NCI-H2196 (cell line): ENCODE measurements around the gene LSS.
"Not testable (repeated sequence)": the region's sequence is repeated elsewhere in the genome, so short reads cannot be mapped to it uniquely, and the experiment has no call there.

Experiments used
- DNase-seq: peaks from one replicate; lab custom pipeline; 2025; ENCODE audit not compliant: unreplicated experiment; lab: John Stamatoyannopoulos, UW

LSS gene

GRCh38 chr21:46246345-46246744 lies 17.8 kb upstream of the LSS start:
- no peak for DNase-seq

DNA sequence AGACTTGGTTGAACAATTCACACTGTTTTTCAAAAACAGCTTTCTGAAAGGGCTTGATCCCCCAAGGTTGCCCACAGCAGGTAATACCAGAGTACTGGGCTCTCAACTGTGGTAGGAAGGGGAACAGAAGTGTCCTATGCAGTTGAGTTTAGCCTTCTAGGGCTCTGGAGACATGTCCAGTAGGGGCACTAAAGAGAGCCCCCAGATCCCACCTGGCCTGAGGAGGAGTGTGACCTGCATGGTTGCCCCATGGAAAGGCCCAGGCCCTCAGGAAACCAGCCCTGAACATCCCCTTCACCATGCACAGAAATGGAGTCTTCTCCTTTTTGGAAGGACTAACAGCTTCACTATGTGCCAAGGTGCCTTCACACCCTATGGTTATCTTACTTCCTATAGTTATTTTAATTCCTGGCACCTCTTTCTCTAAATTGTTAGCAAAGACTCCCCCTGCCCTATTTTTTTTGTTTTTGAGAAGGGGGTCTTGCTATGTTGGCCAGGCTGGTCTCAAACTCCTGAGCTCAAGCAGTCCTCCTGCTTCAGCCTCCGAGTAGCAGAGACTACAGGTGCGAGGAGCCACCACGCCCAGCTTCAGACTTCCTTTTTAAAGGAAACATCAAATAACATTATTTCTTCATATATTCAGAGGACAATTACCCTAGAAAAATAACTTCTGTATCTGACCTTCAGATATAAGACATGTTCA lies 16.8 kb upstream of the LSS start:
- DNase-seq = no peak

- no peak for DNase-seq
Measured at GRCh38 chr21:46244602-46245001, 16.0 kb upstream of the LSS start.

GRCh38 chr21:46243960-46244361 lies 15.4 kb upstream of the LSS start:
- DNase-seq = no peak

- no peak for DNase-seq
Measured at GRCh38 chr21:46243325-46243724, 14.8 kb upstream of the LSS start.

DNA sequence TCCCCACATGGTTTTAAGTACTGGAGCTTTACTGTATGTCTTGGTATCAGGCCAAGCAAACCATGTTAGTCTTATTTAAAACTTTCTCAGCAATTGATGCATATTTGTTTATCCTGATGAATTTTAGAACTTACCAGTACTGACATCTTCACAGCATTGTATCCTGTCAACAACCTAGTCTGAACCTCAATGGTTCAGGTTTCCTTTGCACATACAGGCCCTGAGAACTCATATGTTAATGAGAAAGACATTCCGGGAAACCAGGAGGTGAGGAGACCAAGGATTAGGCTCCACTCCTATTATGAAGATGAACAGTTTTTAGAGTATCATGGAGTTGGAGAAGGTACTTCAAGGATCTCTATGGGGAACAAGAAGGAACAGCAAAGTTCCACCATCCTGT lies 13.0 kb upstream of the LSS start:
- DNase-seq = not testable (repeated sequence)

DNA sequence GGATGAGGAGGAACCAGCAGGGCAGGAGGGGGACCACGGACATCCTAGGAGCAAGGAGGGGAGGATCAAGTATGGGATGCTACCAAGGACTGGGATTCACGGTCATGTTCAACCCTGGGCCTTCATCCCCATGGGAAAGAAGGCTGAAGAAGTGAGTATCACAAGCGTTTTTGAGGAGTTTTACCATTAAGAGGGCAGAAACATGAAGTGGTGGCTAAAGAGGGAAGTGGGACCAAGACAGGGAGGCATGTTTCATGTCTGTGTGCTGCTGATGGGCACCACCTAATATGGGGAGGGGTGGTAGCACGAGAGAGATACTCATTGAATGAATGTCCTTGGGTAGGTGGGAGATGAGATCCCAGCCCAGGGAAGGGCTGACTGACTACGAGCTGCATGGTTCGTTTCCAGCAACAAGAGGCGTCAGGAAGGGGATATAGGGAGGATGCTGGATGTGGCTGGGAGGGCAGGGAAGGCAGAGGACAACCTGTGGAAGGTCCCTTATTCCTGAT lies 11.3 kb upstream of the LSS start:
- no peak for DNase-seq

DNA sequence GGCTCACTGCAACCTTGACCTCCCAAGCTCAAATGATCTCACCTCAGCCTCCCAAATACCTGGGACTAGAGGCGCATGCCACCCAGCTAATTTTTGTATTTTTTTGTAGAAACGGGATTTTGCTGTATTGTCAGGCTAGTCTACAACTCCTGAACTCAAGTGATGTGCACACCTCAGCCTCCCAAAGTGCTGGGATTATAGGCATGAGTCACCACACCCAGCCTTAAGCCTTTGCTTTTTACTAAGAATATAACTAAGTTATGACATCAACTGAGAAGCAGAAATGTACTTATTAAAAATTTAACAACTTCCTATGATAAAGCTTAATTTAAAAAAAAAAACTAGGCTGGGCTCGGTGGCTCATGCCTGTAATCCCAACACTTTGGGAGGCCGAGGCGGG lies 8.9 kb upstream of the LSS start:
- no peak for DNase-seq

- no peak for DNase-seq
Measured at GRCh38 chr21:46234436-46234950, 5.9 kb upstream of the LSS start.

- no peak for DNase-seq
Measured at GRCh38 chr21:46229923-46230260, 1.3 kb upstream of the LSS start.

DNA sequence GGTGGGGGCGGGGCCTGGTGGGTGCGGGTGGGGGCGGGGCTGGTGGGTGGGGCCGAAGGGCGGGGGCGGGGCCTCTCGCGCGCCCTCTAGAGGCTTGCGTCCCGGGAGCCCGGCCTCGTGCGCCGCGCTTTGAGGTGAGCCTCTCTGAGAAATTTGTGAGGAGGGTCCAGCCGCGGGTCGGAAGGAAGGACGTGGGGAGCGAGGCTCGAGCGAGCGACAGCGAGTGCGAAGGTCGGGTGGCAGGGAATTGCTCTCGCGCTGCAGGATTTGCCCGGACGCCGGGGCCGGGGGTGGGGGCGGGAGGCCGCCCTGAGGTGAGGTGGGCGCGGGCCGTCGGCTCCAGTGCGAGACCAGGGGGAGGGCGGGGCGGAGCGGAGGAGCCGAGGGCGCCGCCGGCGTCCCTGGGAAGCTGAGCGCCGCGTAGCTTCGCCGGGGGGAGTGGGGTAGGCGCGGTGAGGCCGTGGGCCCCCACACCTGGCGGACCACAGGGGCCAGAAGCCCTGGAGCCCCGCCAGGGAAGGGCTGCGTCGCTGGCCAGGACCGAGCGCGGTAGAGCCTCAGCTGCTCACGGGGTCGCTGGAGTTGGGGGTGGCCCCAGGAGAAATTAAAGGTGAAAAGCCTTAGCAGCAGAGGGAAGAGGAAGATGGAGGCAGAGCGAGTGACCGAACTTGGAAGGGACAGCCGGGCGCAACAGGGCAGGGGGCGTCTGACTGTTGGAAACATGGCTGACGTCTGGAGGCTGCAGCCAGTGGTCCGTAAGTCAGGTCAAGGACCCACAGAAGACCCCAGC lies 754 bp upstream of the LSS start:
- DNase-seq = no peak

DNA sequence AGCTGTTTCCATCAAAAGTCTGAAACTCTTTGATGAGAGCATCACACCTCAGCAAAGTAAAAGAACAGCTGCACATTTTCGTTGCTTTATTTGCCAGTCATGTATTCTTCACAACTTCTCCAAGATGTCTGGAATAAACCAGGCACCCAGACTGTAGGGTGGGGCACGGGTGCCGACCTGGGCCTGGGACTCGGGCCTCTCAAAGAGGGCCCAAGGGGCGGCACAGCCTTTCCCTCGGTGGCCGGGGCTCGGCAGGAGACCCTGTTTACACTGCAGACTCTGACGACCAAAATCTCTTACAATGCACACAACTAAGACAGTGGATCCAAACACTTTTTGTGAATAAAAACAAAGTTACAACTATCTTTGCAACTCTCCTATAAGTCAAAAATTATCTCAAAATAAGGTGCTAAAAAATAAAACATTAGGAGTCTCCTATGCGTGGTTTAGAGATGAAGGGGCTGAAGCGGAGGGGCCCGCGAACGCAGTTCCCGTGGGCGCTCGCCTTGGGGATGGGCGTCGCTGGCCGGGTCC lies 696 bp downstream of the LSS start:
- no peak for DNase-seq

- no peak for DNase-seq
Measured at GRCh38 chr21:46226920-46227599, 1.5 kb downstream of the LSS start.

GRCh38 chr21:46226146-46226545 lies 2.4 kb downstream of the LSS start:
- no peak for DNase-seq

GRCh38 chr21:46223661-46224060 lies 4.9 kb downstream of the LSS start:
- not testable (repeated sequence) for DNase-seq

GRCh38 chr21:46223217-46223616 lies 5.4 kb downstream of the LSS start:
- DNase-seq = no peak

DNA sequence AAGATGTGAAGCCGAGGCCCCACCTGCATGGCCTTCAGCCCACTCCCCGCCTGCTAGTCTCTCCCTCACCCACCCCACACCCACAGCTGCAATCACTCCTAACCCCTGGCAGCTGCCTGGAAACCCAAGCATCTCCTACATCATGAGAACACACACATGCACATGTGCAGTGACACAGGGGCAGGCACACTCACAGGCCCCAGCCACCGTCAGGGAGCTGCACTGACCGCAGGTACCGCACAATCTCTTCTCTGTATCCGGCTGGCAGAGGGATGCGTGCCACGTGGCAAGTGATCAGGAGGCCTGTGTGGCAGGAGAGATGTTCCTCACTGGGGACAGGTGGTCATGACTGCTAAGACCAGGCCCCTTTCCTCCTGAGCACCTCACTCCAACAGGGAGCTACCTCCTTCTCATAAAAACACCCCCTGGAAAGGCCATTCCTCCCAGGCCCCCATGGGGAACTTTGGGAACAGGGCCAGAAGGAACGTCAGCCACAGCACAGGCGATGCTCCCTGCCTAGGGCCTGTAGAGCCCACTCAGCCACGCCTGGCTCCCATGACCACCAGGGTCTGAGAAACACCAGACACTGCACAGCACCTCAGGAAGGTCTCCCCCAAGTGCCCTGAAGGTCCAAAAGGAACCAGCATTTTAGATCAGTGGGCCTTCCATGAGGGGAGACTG lies 6.0 kb downstream of the LSS start:
- no peak for DNase-seq

- DNase-seq = no peak
Measured at GRCh38 chr21:46221664-46222435, 6.7 kb downstream of the LSS start.

GRCh38 chr21:46220847-46221246 lies 7.7 kb downstream of the LSS start:
- no peak for DNase-seq

DNA sequence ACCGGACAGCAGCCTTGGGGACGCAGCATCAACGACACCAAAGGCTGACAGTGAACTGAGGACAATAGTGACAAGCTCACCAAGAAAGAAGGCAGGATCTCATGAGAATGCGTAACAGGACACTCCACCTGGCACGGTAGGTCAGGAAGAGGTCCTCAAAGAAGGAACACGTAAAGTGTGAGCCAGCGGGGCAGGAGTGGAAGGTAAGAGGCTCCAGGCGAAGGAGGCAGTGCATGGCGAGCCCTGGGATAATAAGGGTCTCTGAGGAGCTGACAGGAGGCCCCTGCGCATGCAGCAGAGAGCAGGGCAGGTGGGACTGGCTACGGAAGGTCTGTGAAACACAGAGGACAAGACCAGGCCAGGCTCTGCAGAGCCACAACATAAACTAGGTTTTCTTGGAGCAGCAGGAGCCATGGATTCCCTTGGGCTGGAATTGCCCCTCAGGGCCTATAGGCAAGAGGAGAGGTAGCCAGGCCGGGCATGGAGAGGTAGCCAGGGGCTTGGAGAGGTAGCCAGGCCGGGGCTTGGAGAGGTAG lies 8.2 kb downstream of the LSS start:
- DNase-seq = peak; percentile 7
